HL-60 (cell line): ENCODE measurements around the gene SLC13A1.

ENCODE experiments used
- GABPA ChIP-seq: IDR thresholded peaks from 2 replicates; pipeline ENCODE4 v1.6.1; 2012; ENCODE audit warnings: low read depth
- POLR2AphosphoS5 ChIP-seq: IDR thresholded peaks from 2 replicates; pipeline ENCODE4 v1.6.1; 2012; ENCODE audit warnings: low read depth
- TF ChIP-seq, protein P1 (sequence below): IDR thresholded peaks from one replicate; pipeline ENCODE4 v1.5.1; 2011; ENCODE audit warnings: low read length, control low read depth, inconsistent platforms; ENCODE audit not compliant: insufficient read depth

DNA sequence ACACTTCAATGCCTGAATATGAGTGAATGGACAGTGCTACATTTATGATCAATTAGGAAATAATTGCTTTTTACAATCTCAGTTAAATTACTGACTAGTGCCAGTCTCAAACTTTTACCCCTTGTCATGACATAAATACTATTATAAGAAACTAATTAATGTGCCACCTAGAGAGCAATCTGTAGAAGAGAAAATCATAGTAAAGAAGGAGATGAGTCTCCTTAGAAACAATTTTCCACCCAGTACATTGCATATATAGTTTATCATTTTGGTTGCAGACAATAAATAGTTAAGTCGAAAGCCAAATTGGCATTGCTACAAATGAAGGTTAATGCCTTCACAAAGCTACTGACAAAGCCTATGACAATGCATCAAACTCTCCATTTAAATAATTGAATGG is 68.6 kb downstream of the SLC13A1 start:
- TF ChIP-seq POLR2AphosphoS5 (no peak), GABPA (no peak)
- TF ChIP-seq, protein P1, sequence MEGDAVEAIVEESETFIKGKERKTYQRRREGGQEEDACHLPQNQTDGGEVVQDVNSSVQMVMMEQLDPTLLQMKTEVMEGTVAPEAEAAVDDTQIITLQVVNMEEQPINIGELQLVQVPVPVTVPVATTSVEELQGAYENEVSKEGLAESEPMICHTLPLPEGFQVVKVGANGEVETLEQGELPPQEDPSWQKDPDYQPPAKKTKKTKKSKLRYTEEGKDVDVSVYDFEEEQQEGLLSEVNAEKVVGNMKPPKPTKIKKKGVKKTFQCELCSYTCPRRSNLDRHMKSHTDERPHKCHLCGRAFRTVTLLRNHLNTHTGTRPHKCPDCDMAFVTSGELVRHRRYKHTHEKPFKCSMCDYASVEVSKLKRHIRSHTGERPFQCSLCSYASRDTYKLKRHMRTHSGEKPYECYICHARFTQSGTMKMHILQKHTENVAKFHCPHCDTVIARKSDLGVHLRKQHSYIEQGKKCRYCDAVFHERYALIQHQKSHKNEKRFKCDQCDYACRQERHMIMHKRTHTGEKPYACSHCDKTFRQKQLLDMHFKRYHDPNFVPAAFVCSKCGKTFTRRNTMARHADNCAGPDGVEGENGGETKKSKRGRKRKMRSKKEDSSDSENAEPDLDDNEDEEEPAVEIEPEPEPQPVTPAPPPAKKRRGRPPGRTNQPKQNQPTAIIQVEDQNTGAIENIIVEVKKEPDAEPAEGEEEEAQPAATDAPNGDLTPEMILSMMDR = no peak
